Keratinocyte (primary cell): ENCODE measurements around the gene PPP1R17. TPM values are rescaled to one million over a fixed set of nuclear protein-coding genes. Genes with fewer than 3 reads are reported as not detected.

Experiments used
- DNase-seq: peaks from one replicate; pipeline ENCODE4 v3.0.0-alpha.2; 2011; ENCODE audit warnings: low read depth, missing footprints, low spot score
- FAIRE-seq: peaks from 2 replicates; lab custom pipeline; 2011; peaks lifted over from hg19 to GRCh38; lab: Jason Lieb, UNC
- H2AFZ ChIP-seq: 2 replicates; pipeline ENCODE4 v1.6.0; 2012; ENCODE audit warnings: low read length, control low read depth, inconsistent platforms; ENCODE audit not compliant: control insufficient read depth
- H3K27ac ChIP-seq: 2 replicates; pipeline ENCODE4 v1.5.1; 2011; ENCODE audit warnings: low read length; ENCODE audit not compliant: control insufficient read depth, insufficient read depth
- H3K27me3 ChIP-seq: 3 replicates; pipeline ENCODE4 v1.6.0; 2011; ENCODE audit warnings: low read length; ENCODE audit not compliant: control insufficient read depth, insufficient read depth; ENCODE audit errors: extremely low read depth
- H3K36me3 ChIP-seq, 2 experiments: 2 replicates in 1 of 2; 3 replicates in 1 of 2; pipeline ENCODE4 v1.5.1; 2011; ENCODE audit warnings: low read length in 2 of 2, mild to moderate bottlenecking in 1 of 2; ENCODE audit not compliant: control insufficient read depth in 2 of 2, insufficient read depth in 2 of 2; ENCODE audit errors: extremely low read depth in 1 of 2
- H3K4me1 ChIP-seq: 3 replicates; pipeline ENCODE4 v1.5.1; 2011; ENCODE audit warnings: low read length; ENCODE audit not compliant: control insufficient read depth, insufficient read depth; ENCODE audit errors: extremely low read depth
- H3K4me2 ChIP-seq: 3 replicates; pipeline ENCODE4 v1.6.0; 2011; ENCODE audit warnings: low read depth, low read length; ENCODE audit not compliant: control insufficient read depth, insufficient read depth; ENCODE audit errors: extremely low read depth
- H3K4me3 ChIP-seq, 3 experiments: fragments of 200-600 bp in 1 of 3; sonication (generic) in 1 of 3; 2 replicates in 2 of 3; 3 replicates in 1 of 3; pipeline ENCODE4 v1.5.1; 2011 to 2016; ENCODE audit warnings: low read length in 3 of 3, mild to moderate bottlenecking in 3 of 3, control low read depth in 2 of 3, inconsistent platforms in 1 of 3, low read depth in 1 of 3, mixed read lengths in 1 of 3, mixed run types in 1 of 3, moderate library complexity in 1 of 3; ENCODE audit not compliant: control insufficient read depth in 2 of 3, insufficient read depth in 2 of 3; ENCODE audit errors: extremely low read depth in 1 of 3
- H3K79me2 ChIP-seq: 2 replicates; pipeline ENCODE4 v1.6.0; 2012; ENCODE audit warnings: low read length; ENCODE audit not compliant: control insufficient read depth, insufficient read depth
- H3K9ac ChIP-seq: 3 replicates; pipeline ENCODE4 v1.6.0; 2011; ENCODE audit warnings: low read length; ENCODE audit not compliant: control insufficient read depth, insufficient read depth; ENCODE audit errors: extremely low read depth
- H3K9me1 ChIP-seq: 3 replicates; pipeline ENCODE4 v1.6.0; 2011; ENCODE audit warnings: low read length; ENCODE audit not compliant: control insufficient read depth, insufficient read depth; ENCODE audit errors: extremely low read depth
- H3K9me3 ChIP-seq: 2 replicates; pipeline ENCODE4 v1.5.1; 2012; ENCODE audit warnings: low read depth, low read length; ENCODE audit not compliant: control insufficient read depth
- H4K20me1 ChIP-seq: 3 replicates; pipeline ENCODE4 v1.6.0; 2011; ENCODE audit warnings: low read length; ENCODE audit not compliant: control insufficient read depth, insufficient read depth; ENCODE audit errors: extremely low read depth
- CTCF ChIP-seq, 3 experiments: IDR thresholded peaks in 1 of 3; conservative IDR thresholded peaks in 1 of 3; optimal IDR thresholded peaks in 1 of 3; 2 replicates in 2 of 3; 3 replicates in 1 of 3; pipeline versions ENCODE3 to v1.5.1; 2011; ENCODE audit warnings: low read length in 3 of 3, mild to moderate bottlenecking in 3 of 3, moderate library complexity in 2 of 3, control low read depth in 1 of 3, inconsistent platforms in 1 of 3; ENCODE audit not compliant: insufficient read depth in 2 of 3; ENCODE audit errors: extremely low read depth in 1 of 3
- EZH2 ChIP-seq: IDR thresholded peaks from one replicate; pipeline ENCODE4 v1.6.1; 2012; ENCODE audit warnings: inconsistent platforms, mild to moderate bottlenecking, low read length, moderate library complexity
- dilution Hi-C: fragments of 300-500 bp; cut with MboI; formaldehyde crosslinking; loops from one replicate; pipeline ENCODE4 v1.7.0; 2020; ENCODE audit warnings: low sequenced_read_pairs; ENCODE audit not compliant: extremely low pct_ligation_motif_present
- polyA plus RNA-seq, 5 experiments: library from polyadenylated mRNA; depleted of rRNA in 3 of 5; stranded (reverse) in 3 of 5; stranded (forward) in 1 of 5; unstranded in 1 of 5; fragments of >200 nt; gene quantifications; 1 replicate in 1 of 5; 2 replicates in 3 of 5; 3 replicates in 1 of 5; pipeline versions ENCODE4 v1.2.1 to v1.2.3, GENCODE V29; 2011 to 2012; ENCODE audit warnings: missing spikeins in 2 of 5, low read depth in 1 of 5, low replicate concordance in 1 of 5

Gene PPP1R17
- polyA plus RNA-seq, 1 donor (not counting 4 experiments of a cell fraction or from before 2014, with no cell fraction given), result not detected

GRCh38 chr7:31664890-31665289 is 22.1 kb upstream of the PPP1R17 start:
- H3K79me2 ChIP-seq, result no peaks in the 10 kb centered on the region
- no peaks in the 10 kb centered on the region for H3K4me1 ChIP-seq
- no peaks in the 10 kb centered on the region for H3K9me1 ChIP-seq
- H3K9ac ChIP-seq, result no peak overlapping the region
- DNase-seq, result no peak
- H4K20me1 ChIP-seq, result no peaks in the 10 kb centered on the region
- no peak overlapping the region for H3K4me3 ChIP-seq
- no peak overlapping the region for H2AFZ ChIP-seq
- dilution Hi-C loops, result no loop called here
- no peak for TF ChIP-seq CTCF (optimal IDR thresholded peaks at IDR 0.05 in 1 of 3, IDR thresholded peaks at IDR 0.05 in 1 of 3, conservative IDR thresholded peaks at IDR 0.05 in 1 of 3; ENCODE audit: extremely low read depth in 1 of 3, insufficient read depth in 2 of 3, low read length in 3 of 3)
- H3K36me3 ChIP-seq, result no peaks in the 10 kb centered on the region
- H3K27me3 ChIP-seq, result no peaks in the 10 kb centered on the region
- H3K9me3 ChIP-seq, result no peaks in the 10 kb centered on the region
- no peak for FAIRE-seq
- no peak overlapping the region for H3K27ac ChIP-seq
- no peak overlapping the region for H3K4me2 ChIP-seq

- Histone ChIP-seq H3K4me3 (no peak overlapping the region), H3K27ac (no peak overlapping the region), H3K9me1 (no peaks in the 10 kb centered on the region), H3K79me2 (no peaks in the 10 kb centered on the region), H3K9me3 (no peaks in the 10 kb centered on the region), H3K36me3 (no peaks in the 10 kb centered on the region), H2AFZ (no peak overlapping the region), H4K20me1 (no peaks in the 10 kb centered on the region), H3K4me2 (no peak overlapping the region), H3K4me1 (no peaks in the 10 kb centered on the region), H3K27me3 (peaks cover 4% of the 10 kb centered on the region), H3K9ac (no peak overlapping the region)
- dilution Hi-C loops, result no loop called here
- DNase-seq (no peak), FAIRE-seq (no peak)
- TF ChIP-seq EZH2 (no peak), CTCF (optimal IDR thresholded peaks at IDR 0.05 in 1 of 3, IDR thresholded peaks at IDR 0.05 in 1 of 3, conservative IDR thresholded peaks at IDR 0.05 in 1 of 3; ENCODE audit: extremely low read depth in 1 of 3, insufficient read depth in 2 of 3, low read length in 3 of 3) (no peak)
Observed at GRCh38 chr7:31665546-31665945, 21.5 kb upstream of the PPP1R17 start.
